Hepatocyte (in vitro differentiated cells): ENCODE measurements around the gene ITPK1. TPM values are rescaled to one million over a fixed set of nuclear protein-coding genes. Genes with fewer than 3 reads are reported as not detected.

Experiments
- DNase-seq: peaks from one replicate; pipeline ENCODE4 v3.0.0-alpha.2; 2016; ENCODE audit warnings: low spot score
- H2AFZ ChIP-seq: fragments of 200-600 bp; sonication (generic); 2 replicates; pipeline ENCODE4 v1.6.0; 2016; ENCODE audit warnings: antibody characterized with exemption, mild to moderate bottlenecking
- H3K27ac ChIP-seq: fragments of 200-600 bp; sonication (generic); 2 replicates; pipeline ENCODE4 v1.5.1; 2016; ENCODE audit warnings: mild to moderate bottlenecking
- H3K27me3 ChIP-seq: fragments of 200-600 bp; sonication (generic); 2 replicates; pipeline ENCODE4 v1.6.1; 2016
- H3K36me3 ChIP-seq: fragments of 200-600 bp; sonication (generic); replicated peaks from 2 replicates; pipeline ENCODE4 v1.5.1; 2016; ENCODE audit warnings: low read depth; ENCODE audit not compliant: insufficient read depth
- H3K4me1 ChIP-seq: fragments of 200-600 bp; sonication (generic); 2 replicates; pipeline ENCODE4 v1.5.1; 2016; ENCODE audit warnings: mild to moderate bottlenecking, moderate library complexity; ENCODE audit not compliant: insufficient read depth
- H3K4me2 ChIP-seq: fragments of 200-600 bp; sonication (generic); 2 replicates; pipeline ENCODE4 v1.6.0; 2016
- H3K4me3 ChIP-seq: fragments of 200-600 bp; sonication (generic); 2 replicates; pipeline ENCODE4 v1.5.1; 2016; ENCODE audit warnings: mild to moderate bottlenecking
- H3K79me2 ChIP-seq: fragments of 200-600 bp; sonication (generic); 2 replicates; pipeline ENCODE4 v1.6.0; 2017; ENCODE audit warnings: mild to moderate bottlenecking
- H3K9me2 ChIP-seq: fragments of 200-600 bp; sonication (generic); replicated peaks from 2 replicates; pipeline ENCODE4 v1.6.0; 2017; ENCODE audit warnings: mild to moderate bottlenecking; ENCODE audit not compliant: insufficient read depth
- H3K9me3 ChIP-seq: fragments of 200-600 bp; sonication (generic); 2 replicates; pipeline ENCODE4 v1.5.1; 2016; ENCODE audit warnings: low read depth, mild to moderate bottlenecking
- H4K20me1 ChIP-seq: fragments of 200-600 bp; sonication (generic); 2 replicates; pipeline ENCODE4 v1.6.0; 2016; ENCODE audit warnings: mild to moderate bottlenecking; ENCODE audit not compliant: insufficient read depth, poor library complexity, severe bottlenecking
- EZH2 ChIP-seq: fragments of 200-600 bp; sonication (generic); IDR thresholded peaks from 2 replicates; pipeline ENCODE4 v1.6.1; 2016; ENCODE audit warnings: antibody characterized with exemption, mild to moderate bottlenecking, borderline replicate concordance
- EZH2phosphoT487 ChIP-seq: fragments of 200-600 bp; sonication (generic); IDR thresholded peaks from one replicate; pipeline ENCODE4 v1.6.1; 2018; ENCODE audit warnings: antibody characterized with exemption, mild to moderate bottlenecking, low read depth, moderate library complexity; ENCODE audit not compliant: unreplicated experiment, severe bottlenecking
- WGBS: methylation state at CpG from one replicate; pipeline ENCODE4 v1.1.6; 2016; ENCODE audit warnings: low lambda C conversion rate; ENCODE audit errors: missing lambda C conversion rate; 5-methylcytosine and 5-hydroxymethylcytosine counted together
- polyA plus RNA-seq: library from polyadenylated mRNA; unstranded; fragments of >200 nt; fragmentation: Nextera tagmentation; extraction: Ambion mirVana; gene quantifications from 2 replicates; pipeline ENCODE4 v1.2.1, GENCODE V29; 2016
- total RNA-seq: library from RNA; depleted of rRNA; stranded (reverse); fragments of >200 nt; gene quantifications from 2 replicates; pipeline ENCODE4 v1.2.3, GENCODE V29; 2014
- TF ChIP-seq, protein P1 (sequence below): fragments of 200-600 bp; sonication (generic); IDR thresholded peaks from 2 replicates; pipeline ENCODE4 v1.5.1; 2016; ENCODE audit warnings: antibody characterized with exemption, mild to moderate bottlenecking; ENCODE audit not compliant: poor library complexity

Gene ITPK1
- total and polyA plus RNA-seq, 2 experiments from 2014 or later = 49.8 to 66.7 TPM

DNA sequence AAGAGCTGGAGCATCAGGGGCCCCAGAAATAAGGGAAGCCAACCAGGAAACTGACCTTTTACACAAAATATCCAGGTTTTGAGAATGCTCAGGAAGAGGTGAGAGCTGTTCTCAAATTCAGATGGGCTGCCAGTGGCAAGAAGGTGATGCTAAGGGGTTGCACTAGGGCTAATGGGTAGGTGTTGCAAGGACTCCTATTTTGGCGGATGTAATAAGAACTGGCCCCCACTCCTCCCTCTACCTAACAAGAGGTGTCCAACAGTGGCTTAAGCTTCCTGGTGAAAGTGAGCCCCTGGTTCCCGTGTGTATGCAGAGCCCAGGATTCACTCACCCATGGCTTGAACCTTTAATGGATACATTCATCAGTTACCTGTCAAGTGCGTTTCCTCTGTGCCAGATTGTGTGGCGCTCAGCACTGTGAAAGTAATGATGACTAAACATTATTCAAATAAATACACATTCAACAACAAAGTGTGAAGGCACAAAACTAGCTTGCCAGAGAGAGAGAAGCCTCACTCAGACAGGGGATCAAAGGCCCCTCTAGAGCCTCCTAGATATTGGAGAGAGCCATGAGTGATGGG is 193.5 kb downstream of the ITPK1 start:
- H3K9me3 ChIP-seq = no peaks in the 10 kb centered on the region
- no peak overlapping the region for H3K4me3 ChIP-seq
- no peaks in the 10 kb centered on the region for H3K36me3 ChIP-seq
- no peak overlapping the region for H2AFZ ChIP-seq
- no peaks in the 10 kb centered on the region for H3K79me2 ChIP-seq
- no peaks in the 10 kb centered on the region for H4K20me1 ChIP-seq
- 70% methylated on average over 4 of the region's 4 CpGs for WGBS
- H3K4me2 ChIP-seq = no peak overlapping the region
- no peak for TF ChIP-seq EZH2
- TF ChIP-seq, protein P1, sequence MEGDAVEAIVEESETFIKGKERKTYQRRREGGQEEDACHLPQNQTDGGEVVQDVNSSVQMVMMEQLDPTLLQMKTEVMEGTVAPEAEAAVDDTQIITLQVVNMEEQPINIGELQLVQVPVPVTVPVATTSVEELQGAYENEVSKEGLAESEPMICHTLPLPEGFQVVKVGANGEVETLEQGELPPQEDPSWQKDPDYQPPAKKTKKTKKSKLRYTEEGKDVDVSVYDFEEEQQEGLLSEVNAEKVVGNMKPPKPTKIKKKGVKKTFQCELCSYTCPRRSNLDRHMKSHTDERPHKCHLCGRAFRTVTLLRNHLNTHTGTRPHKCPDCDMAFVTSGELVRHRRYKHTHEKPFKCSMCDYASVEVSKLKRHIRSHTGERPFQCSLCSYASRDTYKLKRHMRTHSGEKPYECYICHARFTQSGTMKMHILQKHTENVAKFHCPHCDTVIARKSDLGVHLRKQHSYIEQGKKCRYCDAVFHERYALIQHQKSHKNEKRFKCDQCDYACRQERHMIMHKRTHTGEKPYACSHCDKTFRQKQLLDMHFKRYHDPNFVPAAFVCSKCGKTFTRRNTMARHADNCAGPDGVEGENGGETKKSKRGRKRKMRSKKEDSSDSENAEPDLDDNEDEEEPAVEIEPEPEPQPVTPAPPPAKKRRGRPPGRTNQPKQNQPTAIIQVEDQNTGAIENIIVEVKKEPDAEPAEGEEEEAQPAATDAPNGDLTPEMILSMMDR = no peak
- H3K27me3 ChIP-seq = peaks cover 36% of the 10 kb centered on the region
- H3K4me1 ChIP-seq = no peaks in the 10 kb centered on the region
- H3K27ac ChIP-seq = no peak overlapping the region
- H3K9me2 ChIP-seq = no peaks in the 10 kb centered on the region
- DNase-seq = no peak

DNA sequence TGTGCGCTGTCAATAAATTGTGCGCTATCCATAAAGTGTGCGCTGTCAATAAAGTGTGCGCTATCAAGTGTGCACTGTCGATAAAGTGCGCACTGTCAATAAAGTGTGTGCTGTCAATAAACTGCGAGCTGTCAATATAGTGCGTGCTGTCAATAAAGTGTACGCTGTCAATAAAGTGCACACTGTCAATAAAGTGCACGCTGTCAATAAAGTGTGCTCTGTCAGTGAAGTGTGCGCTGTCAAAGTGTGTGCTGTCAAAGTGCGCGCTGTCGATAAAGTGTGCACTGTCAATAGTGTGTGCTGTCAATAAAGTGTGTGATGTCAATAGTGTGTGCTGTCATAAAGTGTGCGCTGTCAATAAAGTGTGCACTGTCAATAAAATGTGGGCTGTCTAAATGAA is 195.7 kb downstream of the ITPK1 start:
- 97% methylated on average over 15 of the region's 15 CpGs for WGBS
- peaks cover 33% of the 10 kb centered on the region for H3K27me3 ChIP-seq
- no peak for DNase-seq

DNA sequence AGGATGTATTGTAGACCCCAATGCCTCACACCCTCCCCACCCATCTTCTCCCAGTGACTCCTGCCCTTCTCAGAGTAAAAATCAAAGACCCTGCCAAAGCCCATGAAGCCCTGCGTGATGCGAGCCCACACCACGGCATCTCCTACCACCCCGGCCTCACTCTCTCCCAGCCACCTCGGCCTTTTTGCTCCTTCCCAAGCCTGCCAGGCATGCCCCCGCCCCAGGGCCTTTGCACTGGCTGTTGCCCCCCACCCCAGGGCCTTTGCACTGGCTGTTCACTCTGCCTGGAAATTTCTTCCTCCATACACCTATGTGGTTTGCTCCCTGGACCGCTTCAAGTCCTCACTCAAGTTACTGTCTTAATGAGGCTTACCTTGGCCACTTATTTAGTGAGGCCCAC is 197.8 kb downstream of the ITPK1 start:
- no peak overlapping the region for H2AFZ ChIP-seq
- H3K9me2 ChIP-seq = no peaks in the 10 kb centered on the region
- H4K20me1 ChIP-seq = no peaks in the 10 kb centered on the region
- H3K9me3 ChIP-seq = no peaks in the 10 kb centered on the region
- no peaks in the 10 kb centered on the region for H3K4me1 ChIP-seq
- H3K4me3 ChIP-seq = no peak overlapping the region
- no peak overlapping the region for H3K27ac ChIP-seq
- no peak overlapping the region for H3K4me2 ChIP-seq
- TF ChIP-seq EZH2phosphoT487 (no peak), EZH2 (no peak)
- TF ChIP-seq, protein P1 = no peak
- H3K36me3 ChIP-seq = no peaks in the 10 kb centered on the region
- no peaks in the 10 kb centered on the region for H3K79me2 ChIP-seq
- no peak for DNase-seq
- H3K27me3 ChIP-seq = peaks cover 20% of the 10 kb centered on the region
- 73% methylated on average over 6 of the region's 7 CpGs for WGBS

More for the DNA sequence above, 195.7 kb downstream of the ITPK1 start:
- H3K4me2 ChIP-seq = no peak overlapping the region
- H4K20me1 ChIP-seq = no peaks in the 10 kb centered on the region
- no peaks in the 10 kb centered on the region for H3K36me3 ChIP-seq
- H3K4me3 ChIP-seq = no peak overlapping the region
- no peak overlapping the region for H2AFZ ChIP-seq
- no peak overlapping the region for H3K27ac ChIP-seq
- no peaks in the 10 kb centered on the region for H3K9me3 ChIP-seq
- H3K4me1 ChIP-seq = no peaks in the 10 kb centered on the region
- TF ChIP-seq, protein P1 = no peak
- TF ChIP-seq EZH2 (no peak), EZH2phosphoT487 (no peak)
- H3K9me2 ChIP-seq = no peaks in the 10 kb centered on the region
- no peaks in the 10 kb centered on the region for H3K79me2 ChIP-seq
